Left renal pelvis (tissue), 4 donors: ENCODE data around the gene UNC5A. TPM values are rescaled to one million over a fixed set of nuclear protein-coding genes. Genes with fewer than 3 reads are reported as not detected.

Source experiments
- DNase-seq, 4 donors: peaks; one replicate each; pipeline ENCODE4 v3.0.0-alpha.2; 2013; ENCODE audit warnings: low read depth in 4 of 4, low spot score in 3 of 4
- polyA plus RNA-seq, 4 donors: library from polyadenylated mRNA; unstranded; fragments of 120-200 nt; gene quantifications; one replicate each; pipeline ENCODE4 v1.2.1, GENCODE V29; 2013; ENCODE audit not compliant: insufficient read length in 4 of 4

Gene UNC5A
- polyA plus RNA-seq, 4 donors = 0.10 to 0.23 (median 0.11) TPM

DNA sequence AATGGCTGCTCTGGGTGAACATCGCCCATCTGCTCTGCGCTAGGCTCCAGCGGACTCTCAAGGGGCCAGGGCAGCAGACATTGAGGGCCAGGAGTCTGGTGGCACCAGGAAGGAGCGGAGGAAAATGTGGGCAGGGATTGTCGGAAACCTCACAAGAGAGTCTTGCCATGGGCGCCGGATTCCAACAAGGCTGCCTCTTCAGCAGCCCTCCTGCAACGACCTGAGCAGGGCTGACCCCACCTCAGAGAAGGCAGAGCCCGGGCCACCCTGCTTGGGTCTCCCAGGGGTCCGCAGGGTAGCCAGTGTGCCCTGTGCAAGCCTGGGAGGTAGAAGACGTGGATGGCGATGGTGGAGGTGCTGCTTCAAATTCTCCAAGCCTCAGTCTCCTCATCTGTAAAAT is 11.4 kb upstream of the UNC5A start:
- DNase-seq = no peak

DNA sequence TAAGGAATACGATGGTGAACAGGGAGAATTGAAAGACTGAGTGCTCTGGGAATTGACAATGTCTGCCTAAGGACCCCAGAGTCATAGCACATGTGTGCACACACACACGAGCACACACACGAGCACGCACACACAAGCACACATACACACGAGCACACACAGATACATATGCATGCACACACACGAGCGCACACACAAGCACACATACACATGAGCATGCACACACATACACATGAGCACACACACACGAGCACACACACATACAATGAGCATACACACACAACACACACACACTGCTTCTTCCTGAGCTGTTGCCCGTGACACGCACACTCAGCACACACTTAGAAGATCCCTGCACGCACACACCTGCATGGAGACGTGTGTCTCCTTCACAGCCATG is 10.9 kb upstream of the UNC5A start:
- no peak for DNase-seq

DNA sequence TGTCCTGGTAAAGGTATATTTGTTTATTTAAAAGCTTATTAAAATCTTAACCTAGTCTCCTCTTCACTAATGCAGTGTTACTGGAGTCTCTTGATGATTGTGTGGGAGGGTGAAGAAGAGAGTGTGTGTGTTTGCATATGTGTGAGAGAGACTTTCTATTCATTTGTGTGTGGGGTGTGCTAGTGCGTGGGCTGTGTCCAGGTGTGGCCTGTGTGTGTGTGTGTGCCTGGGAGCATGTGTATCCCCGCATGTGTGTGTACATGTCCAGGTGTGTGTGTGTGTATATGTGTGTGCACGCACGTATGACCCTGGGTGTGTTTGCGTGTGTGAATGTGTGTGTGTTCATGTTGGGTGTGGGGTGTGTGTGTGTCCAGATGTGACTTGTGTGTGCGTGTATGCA is 10.3 kb upstream of the UNC5A start:
- no peak for DNase-seq

DNA sequence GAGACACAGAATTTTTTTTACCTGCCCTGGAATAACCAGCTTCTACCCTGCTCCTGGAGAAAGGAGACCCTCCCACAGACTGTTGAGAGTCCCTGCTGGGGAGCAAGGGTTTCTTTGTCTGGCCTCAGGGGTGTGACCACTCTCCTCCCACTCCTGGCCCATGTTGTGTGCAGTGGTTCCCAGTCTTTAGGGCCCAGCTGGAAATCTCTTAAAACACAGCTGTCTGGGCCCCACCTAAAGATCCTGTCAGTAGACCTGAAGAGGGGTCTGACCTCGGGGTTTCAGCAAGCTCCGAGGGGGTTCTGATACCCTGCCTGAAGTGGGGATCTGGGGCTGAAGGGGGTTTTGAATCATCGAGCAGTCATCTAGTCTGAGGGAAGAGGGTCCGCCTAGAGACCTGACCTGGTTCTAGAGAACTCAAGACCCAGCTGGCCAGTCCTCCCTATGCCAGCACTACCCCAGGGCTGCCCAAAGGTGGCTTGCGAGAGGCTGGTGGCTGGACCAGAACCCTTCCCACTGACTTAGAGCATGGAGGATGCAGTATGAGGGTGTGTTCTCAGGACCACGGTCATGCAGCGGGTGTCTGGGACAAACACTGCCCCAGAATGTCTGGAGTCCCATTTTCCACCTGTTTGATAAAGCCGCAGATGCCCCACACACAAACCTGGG is 8.1 kb upstream of the UNC5A start:
- no peak for DNase-seq

DNA sequence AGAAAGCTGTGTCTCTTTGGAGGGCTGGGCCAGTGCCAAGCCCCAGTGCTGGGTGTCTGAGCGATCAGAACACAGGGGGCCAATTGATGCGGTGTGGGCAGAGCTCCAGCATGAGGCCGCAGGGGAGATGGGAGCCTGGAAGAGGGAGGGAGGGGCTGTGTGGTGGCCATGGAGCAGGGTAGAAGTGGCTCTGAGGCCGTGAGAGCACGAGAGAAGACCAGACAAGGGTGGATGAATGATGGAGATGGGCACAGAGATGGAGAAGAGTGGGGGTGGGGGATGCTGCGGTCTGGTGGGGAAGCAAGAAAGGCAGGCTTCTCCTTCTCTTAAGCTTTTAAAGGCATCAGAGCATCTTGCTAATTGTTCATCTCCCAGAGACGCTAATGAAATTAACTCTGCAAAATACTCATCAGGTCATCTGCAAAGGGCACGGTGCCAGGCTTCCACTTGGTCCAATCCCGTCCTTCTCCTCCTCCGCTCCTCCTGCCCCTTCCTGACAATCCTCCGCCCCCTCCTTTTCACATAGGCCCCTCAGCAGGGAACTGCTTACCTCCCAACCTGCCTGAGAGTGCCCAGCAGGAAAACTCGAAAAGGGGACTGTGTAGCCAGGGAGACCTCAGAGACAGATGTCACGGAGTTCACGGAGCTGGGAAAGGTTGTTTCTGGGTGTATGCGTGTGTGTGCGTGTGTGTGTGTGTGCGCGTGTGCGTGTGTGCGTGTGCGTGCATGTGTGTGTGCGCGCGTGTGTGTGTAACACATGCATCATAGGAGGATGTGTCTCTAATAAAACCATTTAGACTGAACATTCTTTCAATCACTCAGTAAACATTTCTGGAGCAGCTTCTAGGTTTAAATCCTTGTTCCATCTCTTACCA is 7.1 kb upstream of the UNC5A start:
- no peak for DNase-seq

DNA sequence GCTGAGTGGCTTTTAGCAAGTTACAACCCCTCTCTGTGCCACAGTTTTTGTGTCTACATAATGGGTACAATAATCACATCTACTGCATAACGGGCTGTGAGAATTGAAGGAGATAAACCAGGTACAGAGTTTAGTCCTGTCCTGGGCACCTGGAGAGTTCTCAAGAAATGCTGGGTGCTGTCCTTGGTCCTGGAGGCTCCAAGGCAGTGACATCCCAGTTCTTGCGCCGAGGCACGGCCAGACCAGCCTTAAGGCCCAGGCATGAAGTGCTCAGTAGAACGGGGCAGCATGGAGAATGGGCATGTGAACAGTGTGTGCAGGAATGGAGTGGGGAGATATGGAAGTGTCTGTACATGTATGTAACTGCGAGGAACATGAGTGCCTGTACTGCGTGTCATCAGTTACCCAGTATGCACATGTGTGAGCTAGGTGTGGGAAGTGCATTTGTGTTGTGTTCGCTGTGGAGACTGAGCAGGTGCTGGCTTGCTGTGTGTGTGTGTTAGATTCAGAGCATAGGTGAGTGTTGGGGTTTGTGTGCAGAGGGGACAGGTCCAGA is 6.3 kb upstream of the UNC5A start:
- DNase-seq = peak in 1 of 4 donors; percentile 50

DNA sequence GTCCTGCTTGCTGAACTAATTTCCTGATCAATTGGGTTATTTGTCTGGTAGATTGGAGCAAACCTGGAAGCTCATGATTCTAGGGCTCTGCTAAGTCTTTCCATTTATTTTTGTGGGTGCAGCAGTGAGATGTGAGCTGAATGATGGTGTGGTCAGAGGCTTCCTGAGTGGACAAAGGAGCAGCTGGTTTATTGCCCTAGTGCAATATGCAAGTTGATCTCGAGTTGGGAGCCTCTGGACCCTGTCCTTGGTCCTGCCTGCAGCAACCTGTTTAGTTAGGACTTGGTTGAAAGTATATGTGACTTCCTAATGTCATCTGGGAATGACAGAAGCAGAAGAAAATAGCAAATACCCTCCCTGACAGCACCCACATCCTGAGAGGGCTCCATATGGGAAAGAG is 4.2 kb upstream of the UNC5A start:
- DNase-seq = no peak

DNA sequence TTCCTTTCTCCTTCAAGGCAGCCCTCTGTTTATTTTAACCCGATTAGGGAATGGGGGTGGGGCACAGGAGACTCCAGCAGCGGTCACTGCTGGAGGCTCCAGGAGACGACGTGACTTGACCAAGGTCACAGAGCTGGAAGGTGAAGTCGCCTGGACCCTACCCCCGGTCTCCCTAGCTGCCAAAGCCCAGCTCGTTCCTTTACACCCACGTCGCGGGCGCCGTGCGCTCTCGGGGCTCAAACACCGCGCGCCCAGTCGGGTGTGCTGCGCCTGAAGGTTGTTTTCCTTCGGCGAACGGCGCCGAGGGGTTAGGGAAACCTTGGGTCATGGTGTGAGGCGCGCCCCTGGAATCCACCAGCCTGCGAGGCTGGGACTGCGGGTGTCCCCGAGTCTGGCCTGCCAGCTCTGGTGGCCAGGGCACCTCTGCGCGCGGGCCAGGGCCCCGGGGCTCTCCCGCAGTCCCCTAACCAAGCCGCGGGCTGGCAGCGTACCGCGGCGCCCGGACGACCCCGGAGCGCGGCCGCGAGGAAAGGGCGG is 747 bp upstream of the UNC5A start:
- DNase-seq = no peak

DNA sequence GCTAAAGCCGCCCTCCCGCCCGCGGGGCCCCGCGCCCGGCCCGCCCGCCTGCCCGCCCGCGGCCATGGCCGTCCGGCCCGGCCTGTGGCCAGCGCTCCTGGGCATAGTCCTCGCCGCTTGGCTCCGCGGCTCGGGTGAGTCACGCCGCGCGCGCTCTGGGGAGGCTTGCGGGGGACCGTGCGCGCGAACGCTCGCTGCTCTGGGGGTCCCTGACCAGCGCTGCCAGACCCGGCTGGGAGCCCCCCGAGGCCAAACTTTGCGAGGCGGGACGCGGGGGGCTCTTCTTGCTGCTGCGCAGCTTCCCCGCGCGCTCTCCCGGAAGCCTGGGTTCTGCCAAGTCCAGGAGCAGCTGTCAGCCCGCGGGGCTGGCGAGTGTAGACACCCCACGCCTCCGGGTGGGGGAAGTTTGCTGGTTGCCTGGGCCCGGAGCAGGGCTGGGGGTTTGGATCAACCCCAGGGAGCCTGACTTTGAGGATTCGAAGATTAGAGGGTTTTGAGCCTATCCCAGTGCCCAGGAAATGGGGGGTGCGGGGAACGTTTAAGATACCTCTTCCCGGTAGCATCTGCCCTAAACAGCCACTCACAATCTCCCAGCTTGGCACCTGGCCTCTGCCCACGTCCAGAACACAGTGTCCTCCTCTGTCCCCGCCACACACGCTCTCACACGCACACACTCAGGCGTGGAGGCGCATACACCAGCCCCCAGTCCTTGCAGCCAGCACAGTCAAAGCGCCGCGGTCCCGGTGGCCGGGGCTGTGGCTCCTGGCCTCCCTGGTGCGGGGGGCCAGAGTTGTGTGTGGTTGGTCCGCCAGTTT is 535 bp downstream of the UNC5A start:
- no peak for DNase-seq

DNA sequence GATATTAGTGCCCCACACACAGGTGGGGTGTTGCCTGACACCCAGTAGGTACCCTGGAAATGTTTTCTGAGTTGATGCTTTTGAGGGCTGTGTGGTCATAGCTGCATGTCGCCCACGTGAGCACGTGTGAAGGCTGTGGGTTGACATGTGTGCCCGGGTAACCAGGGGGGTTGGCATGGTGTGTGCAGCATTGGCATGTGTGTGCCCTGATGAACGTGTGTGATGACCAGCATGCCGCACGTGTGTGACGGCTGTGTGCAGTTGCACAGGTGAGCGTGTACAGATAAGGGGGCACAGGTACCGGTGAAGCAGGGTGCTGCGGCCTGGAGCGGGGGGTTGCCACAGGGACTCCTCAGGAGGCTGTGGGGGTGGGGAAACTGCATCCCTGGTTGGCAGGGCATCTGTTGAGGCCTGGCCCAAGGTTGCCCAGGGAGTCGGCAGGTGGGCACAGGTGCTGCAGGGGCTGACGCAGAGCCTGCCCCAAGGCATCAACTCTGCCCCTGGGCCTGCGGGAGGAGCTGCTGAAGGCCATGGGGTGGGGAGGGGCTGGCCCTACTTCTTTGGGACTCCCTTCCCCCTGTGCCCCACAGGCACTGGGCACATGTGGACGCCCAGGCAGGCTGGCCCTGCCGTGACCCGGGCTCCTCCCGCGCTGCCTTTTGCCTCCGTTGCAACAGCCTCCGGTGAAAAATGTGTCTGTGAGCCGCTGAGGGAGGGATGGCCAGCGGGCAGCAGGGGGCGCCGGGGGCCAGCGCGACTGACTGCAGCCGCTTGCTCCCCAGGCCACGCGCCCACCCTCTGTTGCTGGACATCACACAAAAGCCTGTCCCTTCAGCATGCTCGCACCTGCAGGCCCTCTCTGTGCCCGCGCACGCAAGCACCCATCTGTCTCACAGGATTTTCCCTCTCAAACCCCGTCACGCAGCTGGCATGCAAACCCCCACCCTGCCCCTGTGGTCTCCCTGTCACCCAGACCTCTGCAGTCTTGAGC is 2.2 kb downstream of the UNC5A start:
- DNase-seq = no peak

DNA sequence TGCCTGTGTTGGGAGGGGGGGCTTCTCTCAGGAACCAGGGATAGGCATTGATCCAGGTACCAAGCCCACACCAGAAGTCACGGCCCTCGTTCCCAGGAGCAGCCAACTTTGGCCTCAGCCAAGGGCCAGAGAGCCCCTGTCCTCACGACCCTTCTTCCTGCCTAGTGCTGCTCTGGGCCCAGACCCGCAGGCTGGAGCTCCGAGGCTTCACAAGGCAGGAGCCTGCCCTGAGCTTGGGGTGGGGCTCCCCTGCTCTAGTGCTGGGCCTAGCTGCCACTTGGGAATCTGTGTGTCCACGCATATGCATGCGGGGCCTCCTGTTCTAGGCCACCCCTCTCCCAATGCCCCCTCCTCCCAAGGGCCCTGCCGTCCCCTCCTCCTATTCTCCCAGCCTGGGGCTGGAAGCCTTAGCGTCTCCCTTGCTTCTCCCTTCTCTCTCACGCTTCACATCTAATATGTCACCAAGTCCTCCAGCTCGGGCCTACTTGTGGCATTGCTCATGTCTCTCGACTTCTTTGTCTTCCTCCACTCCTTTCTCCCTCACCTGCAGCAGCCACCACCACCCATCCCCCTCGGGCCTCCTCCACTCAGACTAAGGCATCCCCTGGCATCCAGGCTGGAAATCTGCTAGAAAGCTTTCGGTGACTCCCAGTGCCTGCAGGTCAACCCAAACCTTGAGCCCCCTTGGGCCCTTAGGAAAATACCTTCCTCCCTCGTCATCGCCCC is 3.4 kb downstream of the UNC5A start:
- DNase-seq = no peak

DNA sequence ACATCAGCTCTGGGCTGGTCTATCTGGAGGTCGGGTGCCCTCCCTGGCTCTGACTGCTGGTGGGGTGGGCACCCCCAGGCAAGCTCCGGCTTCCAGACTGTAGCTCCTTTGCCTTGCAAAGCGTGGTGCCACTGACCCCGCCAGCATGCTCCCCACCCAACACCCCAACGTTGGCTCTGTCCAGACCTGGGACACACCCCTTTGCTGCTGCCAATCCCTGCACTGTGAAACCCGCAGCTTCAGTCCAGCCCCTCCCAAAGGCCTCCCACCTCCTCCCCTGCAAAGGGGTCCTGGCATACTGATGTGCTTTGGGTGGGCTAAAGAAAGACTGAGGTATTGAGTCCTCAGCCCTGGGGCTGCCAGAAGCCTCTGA is 3.9 kb downstream of the UNC5A start:
- no peak for DNase-seq

DNA sequence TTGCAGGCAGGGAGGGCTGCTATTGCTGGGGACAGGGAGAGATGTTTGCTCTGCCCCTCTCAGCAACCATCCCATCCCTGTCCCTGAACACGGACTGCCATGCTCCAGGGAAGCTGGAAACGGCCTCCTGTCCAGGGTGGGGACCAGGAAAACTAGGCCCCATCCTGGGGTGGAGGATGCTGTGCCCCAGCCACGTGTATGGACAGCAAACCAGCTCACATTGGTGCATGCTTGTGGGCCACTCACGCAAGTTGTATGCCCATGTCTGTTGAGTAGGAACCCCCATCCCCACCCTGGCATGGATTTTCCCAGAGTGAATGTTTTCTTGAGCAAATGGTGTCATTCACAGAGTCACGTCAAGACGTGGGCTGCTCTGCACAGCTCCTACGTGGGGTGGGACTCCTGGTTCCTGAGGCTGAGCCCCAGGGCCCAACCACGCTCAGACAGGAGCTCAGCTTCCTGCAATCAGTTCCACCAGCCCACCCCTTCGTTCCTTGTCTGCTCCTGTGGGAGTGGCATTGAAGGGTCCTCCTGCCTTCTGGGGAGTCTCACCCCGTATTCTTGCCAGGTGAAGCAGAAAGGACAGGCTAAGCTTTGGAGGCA is 4.6 kb downstream of the UNC5A start:
- DNase-seq = no peak

DNA sequence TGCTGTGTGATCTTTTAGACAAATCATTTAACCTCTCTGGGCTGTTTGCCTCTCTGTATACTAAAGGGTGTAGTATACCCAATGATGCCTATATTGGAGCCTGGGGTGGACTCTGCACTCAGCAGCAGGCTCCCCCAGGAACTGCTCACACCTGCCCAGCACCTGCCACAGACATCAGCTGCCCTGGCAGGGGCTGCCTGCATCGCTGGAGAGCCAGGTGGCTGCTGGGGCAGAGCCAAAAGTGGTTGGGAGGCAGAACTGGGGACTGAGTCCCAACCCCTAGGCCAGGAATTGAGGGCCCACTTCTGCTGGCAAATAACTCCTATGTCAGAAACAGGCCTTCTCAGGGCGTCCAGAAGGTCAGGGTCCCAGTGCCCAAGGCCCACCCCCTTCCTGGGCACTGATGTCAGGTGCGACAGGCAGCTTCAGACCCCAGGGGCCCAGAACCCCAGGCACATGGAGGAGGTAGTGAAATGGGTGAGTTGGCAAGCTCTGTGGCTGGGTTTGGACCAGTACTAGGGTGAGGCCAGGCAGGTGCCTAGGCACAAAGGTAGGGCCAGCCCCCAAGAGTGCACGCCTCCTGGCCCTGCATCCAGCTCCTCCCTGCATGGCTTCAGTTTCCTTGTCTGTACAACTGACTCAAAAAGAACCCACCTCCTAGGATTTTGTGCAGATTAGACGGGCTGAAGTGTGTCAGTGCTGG is 5.8 kb downstream of the UNC5A start:
- no peak for DNase-seq

DNA sequence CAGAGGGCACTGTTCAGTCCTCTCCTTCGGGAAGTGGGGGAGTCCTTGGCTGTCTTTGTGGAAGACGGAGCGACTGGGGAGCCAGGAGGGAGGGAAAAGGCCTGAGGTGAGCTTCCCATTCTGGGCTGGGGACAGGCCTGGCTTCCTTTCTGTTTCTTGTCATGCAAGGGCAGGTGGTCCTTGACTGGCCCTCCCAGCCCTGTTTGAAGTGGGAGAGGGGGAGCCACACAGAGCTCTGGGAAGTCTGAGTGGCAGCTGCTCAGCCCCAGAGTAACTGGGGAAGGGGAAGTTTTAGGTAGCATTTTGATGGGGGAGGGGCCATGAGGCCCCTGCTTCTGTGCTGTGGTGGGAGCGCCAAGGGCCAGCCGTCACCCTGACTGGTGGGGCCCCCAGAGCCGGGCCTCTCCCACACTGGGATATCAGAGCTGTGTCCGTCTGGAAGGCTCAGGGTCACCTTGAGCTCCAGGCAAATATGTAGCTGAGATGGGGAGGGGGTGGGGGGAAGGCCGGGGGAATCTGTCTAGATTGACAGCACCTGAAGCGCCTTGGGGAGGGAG is 6.5 kb downstream of the UNC5A start:
- no peak for DNase-seq

DNA sequence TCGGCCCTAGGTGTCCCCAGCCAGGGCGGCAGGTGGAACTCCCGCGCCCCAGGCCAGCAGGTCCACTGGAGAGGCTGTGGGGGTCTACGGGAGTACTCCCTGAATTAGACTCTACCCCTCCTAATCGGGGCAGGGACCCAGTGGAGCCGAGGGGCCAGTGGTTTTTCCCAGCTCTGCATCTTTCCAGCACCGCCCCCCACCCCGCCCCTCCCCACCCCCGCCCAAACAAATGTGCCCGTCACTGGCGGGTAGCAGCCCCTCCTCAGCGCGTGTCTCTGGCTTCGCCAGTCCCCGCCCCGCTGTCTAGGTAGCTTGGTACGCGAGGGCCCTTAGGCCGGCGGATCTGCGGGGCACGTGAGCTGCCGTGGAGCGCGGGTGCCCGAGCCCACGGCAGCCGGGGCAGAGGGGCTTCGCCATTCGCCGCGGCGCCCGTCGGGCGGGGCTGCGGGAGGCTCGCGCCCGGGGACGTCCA is 7.0 kb downstream of the UNC5A start:
- DNase-seq = no peak

DNA sequence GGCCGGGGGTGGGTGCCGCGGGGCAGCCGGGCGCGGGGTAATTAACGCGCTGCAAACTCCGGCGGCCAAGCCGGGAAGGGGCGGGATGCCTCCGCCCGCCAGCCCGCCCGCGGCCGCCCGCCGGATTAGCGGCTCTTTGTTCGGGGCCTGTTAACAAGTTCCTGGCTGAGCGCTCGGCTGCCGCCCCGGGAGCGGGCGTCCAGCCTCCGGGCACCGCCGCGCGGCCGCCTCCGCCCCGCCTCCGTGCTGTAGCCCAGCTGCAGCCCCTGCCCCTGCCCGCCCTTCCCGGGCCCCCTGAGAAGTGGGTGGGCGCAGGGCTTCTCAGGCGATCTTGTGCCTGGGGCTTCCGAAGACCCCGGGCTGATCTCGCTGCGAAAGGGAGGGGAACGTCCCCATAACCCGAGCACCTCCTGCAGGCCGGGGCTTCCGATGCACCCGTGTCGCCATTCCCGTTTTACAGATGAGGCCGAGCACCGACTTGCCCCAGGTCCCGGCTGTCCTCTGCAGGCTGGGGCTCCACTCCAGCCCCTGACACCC is 7.5 kb downstream of the UNC5A start:
- DNase-seq = no peak
